Transverse colon (tissue), 4 donors: ENCODE data around the gene DAND5. TPM values are rescaled to one million over a fixed set of nuclear protein-coding genes. Genes with fewer than 3 reads are reported as not detected.
A peak's percentile ranks its signal among the peaks of the same experiment; 100 is the strongest.

Experiments
- DNase-seq: peaks from one replicate; pipeline ENCODE4 v3.0.0-alpha.2; 2019
- H3K27ac ChIP-seq, 4 donors: fragments of 200-600 bp; sonication (generic); 2 replicates each; pipeline ENCODE4 v1.5.1; 2016 to 2018; ENCODE audit warnings: inconsistent platforms in 4 of 4
- H3K27me3 ChIP-seq: fragments of 200-600 bp; sonication (generic); 2 replicates; pipeline ENCODE4 v1.5.1; 2017; ENCODE audit warnings: inconsistent platforms
- H3K36me3 ChIP-seq, 4 donors: fragments of 200-600 bp; sonication (generic); 2 replicates each; pipeline ENCODE4 v1.5.1; 2017 to 2019; ENCODE audit warnings: inconsistent platforms in 4 of 4
- H3K4me1 ChIP-seq, 4 donors: fragments of 200-600 bp; sonication (generic); 2 replicates each; pipeline ENCODE4 v1.5.1; 2017 to 2020; ENCODE audit warnings: inconsistent platforms in 4 of 4
- H3K4me3 ChIP-seq, 4 donors: fragments of 200-600 bp; sonication (generic); 1 replicate in 1 of 4; 2 replicates in 3 of 4; pipeline versions ENCODE4 v1.5.1 to v1.6.1; 2017 to 2019; ENCODE audit warnings: inconsistent platforms in 4 of 4
- H3K9me3 ChIP-seq, 2 donors: fragments of 200-600 bp; sonication (generic); 2 replicates each; pipeline ENCODE4 v1.5.1; 2017 to 2019; ENCODE audit warnings: inconsistent platforms in 2 of 2
- CTCF ChIP-seq, 5 experiments: fragments of 200-600 bp in 3 of 5; fragments of 450-650 bp in 2 of 5; sonication (generic) in 3 of 5; IDR thresholded peaks; 1 replicate in 2 of 5; 2 replicates in 3 of 5; pipeline ENCODE4 v1.5.1; 2016 to 2017; ENCODE audit warnings: antibody characterized with exemption in 5 of 5, inconsistent platforms in 3 of 5, mild to moderate bottlenecking in 2 of 5, moderate library complexity in 1 of 5
- EP300 ChIP-seq: sonication (generic); formaldehyde crosslinking; IDR thresholded peaks from one replicate; pipeline ENCODE4 v1.6.1; 2017; ENCODE audit warnings: antibody characterized with exemption, low read depth
- POLR2A ChIP-seq: fragments of 450-650 bp; IDR thresholded peaks from one replicate; pipeline ENCODE4 v1.6.1; 2016; ENCODE audit warnings: antibody characterized with exemption, mild to moderate bottlenecking, moderate library complexity
- POLR2AphosphoS5 ChIP-seq, 3 donors: sonication (generic); formaldehyde crosslinking; IDR thresholded peaks; one replicate each; pipeline ENCODE4 v1.6.1; 2016; ENCODE audit warnings: antibody characterized with exemption in 3 of 3
- whole genome bisulfite sequencing, 2 donors: methylation state at CpG; one replicate each; pipeline ENCODE4 v1.1.5; 2018; ENCODE audit warnings: low coverage in 1 of 2; 5-methylcytosine and 5-hydroxymethylcytosine counted together
- in situ Hi-C, 4 donors: fragments of 200-750 bp; cut with MboI; loops; one replicate each; pipeline versions ENCODE4 v1.15.0 to v1.15.1; 2017; ENCODE audit warnings: low sequenced_read_pairs in 3 of 4, low pct_ligation_motif_present in 1 of 4, low pct_unique_long_range_greater_than_20kb in 1 of 4
- intact Hi-C: fragments of 100-400 bp; cut with DNase I; formaldehyde crosslinking; loops from one replicate; pipeline ENCODE4 v1.15.1; 2023; ENCODE audit warnings: low total_unique reads
- total RNA-seq, 4 donors: library from RNA; depleted of rRNA; stranded (reverse); fragments of >200 nt; gene quantifications; one replicate each; pipeline ENCODE4 v1.1.0, GENCODE V29; 2016

Gene DAND5
- total RNA-seq, 4 donors from 2014 or later: 0.27 to 0.32 TPM; not detected in 2

- intact Hi-C loops (no loop called here), in situ Hi-C loops (loop anchor here in 1 of 4 donors (25.0 kb wide), 1 partner anchor 96 kb away; no protein-coding TSS in a partner anchor)
- Histone ChIP-seq H3K4me3 (no peak overlapping the region), H3K4me1 (peaks cover 0 to 2% (median under 1%) of the 10 kb centered on the region in 4 donors), H3K27me3 (no peaks in the 10 kb centered on the region), H3K27ac (no peak overlapping the region), H3K9me3 (no peaks in the 10 kb centered on the region), H3K36me3 (no peaks in the 10 kb centered on the region)
- no peak for DNase-seq
- no peak for TF ChIP-seq EP300
- no peak for TF ChIP-seq CTCF (IDR thresholded peaks at IDR 0.05)
- no peak for TF ChIP-seq POLR2A
- 95% methylated on average over 5 of the region's 5 CpGs; no CpG with 5 or more reads in 1 of the 2 donors for WGBS, 2 donors
Measured at GRCh38 chr19:12991296-12991695, 21.9 kb downstream of the DAND5 start.

- H3K36me3 ChIP-seq: no peaks in the 10 kb centered on the region
- intact Hi-C loops (no loop called here), in situ Hi-C loops (loop anchor here in 1 of 4 donors (25.0 kb wide), 1 partner anchor 95 kb away; no protein-coding TSS in a partner anchor)
- no peak overlapping the region for H3K27ac ChIP-seq
- no peak for DNase-seq
- no peaks in the 10 kb centered on the region for H3K27me3 ChIP-seq
- H3K9me3 ChIP-seq: no peaks in the 10 kb centered on the region
- H3K4me1 ChIP-seq: peaks cover 0 to 16% (median 7%) of the 10 kb centered on the region in 4 donors
- 88 to 92% methylated on average over 9 to 11 of the region's 11 CpGs for WGBS, 2 donors
- TF ChIP-seq POLR2AphosphoS5 (IDR thresholded peaks at IDR 0.05) (no peak), EP300 (no peak), POLR2A (no peak), CTCF (IDR thresholded peaks at IDR 0.05) (no peak)
- H3K4me3 ChIP-seq: no peak overlapping the region
Measured at GRCh38 chr19:12992729-12993128, 23.4 kb downstream of the DAND5 start.

- WGBS, 2 donors: 90% methylated on average over 7 of the region's 7 CpGs; no CpG with 5 or more reads in 1 of the 2 donors
- no peak for DNase-seq
- no peaks in the 10 kb centered on the region for H3K36me3 ChIP-seq
- intact Hi-C loops (no loop called here), in situ Hi-C loops (loop anchor here in 1 of 4 donors (25.0 kb wide), 1 partner anchor 94 kb away; no protein-coding TSS in a partner anchor)
- H3K4me1 ChIP-seq: peaks cover 0 to 20% (median 9%) of the 10 kb centered on the region in 4 donors
- TF ChIP-seq POLR2AphosphoS5 (IDR thresholded peaks at IDR 0.05): no peak
- TF ChIP-seq CTCF (IDR thresholded peaks at IDR 0.05): no peak
- no peak for TF ChIP-seq EP300
- no peak for TF ChIP-seq POLR2A
- no peak overlapping the region for H3K27ac ChIP-seq
- no peaks in the 10 kb centered on the region for H3K9me3 ChIP-seq
- no peaks in the 10 kb centered on the region for H3K27me3 ChIP-seq
- no peak overlapping the region for H3K4me3 ChIP-seq
Measured at GRCh38 chr19:12993562-12993961, 24.2 kb downstream of the DAND5 start.

- 28 to 63% methylated on average over 2 to 21 of the region's 84 CpGs for WGBS, 2 donors
- peaks cover 0 to 22% (median 10%) of the 10 kb centered on the region in 4 donors for H3K4me1 ChIP-seq
- in situ Hi-C loops: loop anchor here in 1 of 4 donors (25.0 kb wide), 1 partner anchor 92 kb away; no protein-coding TSS in a partner anchor
Measured at GRCh38 chr19:12994701-12995595, 25.6 kb downstream of the DAND5 start, which contains the start of gene NFIX. TSS of gene NFIX (plus strand) at chr19:12995475. CDS start at chr19:12995838, 363 bp downstream.

More at GRCh38 chr19:12994701-12995595, 25.6 kb downstream of the DAND5 start, which contains the start of gene NFIX:
- peak; percentile 70 for DNase-seq
- no peaks in the 10 kb centered on the region for H3K27me3 ChIP-seq
- TF ChIP-seq POLR2AphosphoS5 (IDR thresholded peaks at IDR 0.05): peak; percentile 15 to 47 (median 25)
- no peak for TF ChIP-seq EP300
- no peaks in the 10 kb centered on the region for H3K9me3 ChIP-seq
- peak within 1 kb of the TSS; percentile 59 to 75 (median 65) for H3K4me3 ChIP-seq
- intact Hi-C loops: loop anchor here (5.0 kb wide), 1 partner anchor 37 kb away; no protein-coding TSS in a partner anchor
- peak within 1 kb of the TSS; percentile 87 to 91 (median 89) for H3K27ac ChIP-seq
- H3K36me3 ChIP-seq: no peaks in the 10 kb centered on the region
